Measurements from ENCODE around the gene ARHGAP15. TPM values are rescaled to one million over a fixed set of nuclear protein-coding genes. Genes with fewer than 3 reads are reported as not detected.
"Not testable (repeated sequence)": the region's sequence is repeated elsewhere in the genome, so short reads cannot be mapped to it uniquely, and the experiment has no call there.

ARHGAP15 gene
- total RNA-seq = 191 TPM in 2 replicates

GRCh38 chr2:143128681-143129580 is at the start of gene ARHGAP15:
Gene ARHGAP15, plus strand, starts transcription at chr2:143129419.
- intact Hi-C loops (cut with micrococcal nuclease) = loop anchor here (1.0 to 5.0 kb wide), 5 partner anchors 8 to 1387 kb away; no protein-coding TSS in a partner anchor

- intact Hi-C loops (cut with micrococcal nuclease) = no loop called here
These were observed 47.6 kb upstream of the ARHGAP15 start for GRCh38 chr2:143081616-143082015.

DNA sequence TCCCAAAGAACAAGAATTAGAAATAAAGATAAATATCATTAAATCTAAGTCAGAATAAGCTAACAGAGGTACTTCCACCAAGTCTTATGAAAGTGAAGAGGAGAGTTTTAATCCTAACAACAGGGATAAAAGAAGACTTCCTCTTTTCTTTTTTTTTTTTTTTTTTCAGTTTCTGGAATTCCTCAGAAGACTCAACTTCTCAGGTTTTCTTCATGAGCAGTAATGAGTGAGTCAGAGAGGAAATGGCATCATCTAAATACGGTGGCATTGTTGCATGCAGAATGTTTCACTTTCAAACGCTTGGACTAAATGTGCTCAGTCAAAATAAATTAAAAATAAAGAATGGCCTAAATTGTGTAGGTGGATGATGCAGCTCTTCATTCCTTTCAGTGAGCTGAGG is 45.6 kb upstream of the ARHGAP15 start:
- intact Hi-C loops (cut with micrococcal nuclease) = no loop called here

DNA sequence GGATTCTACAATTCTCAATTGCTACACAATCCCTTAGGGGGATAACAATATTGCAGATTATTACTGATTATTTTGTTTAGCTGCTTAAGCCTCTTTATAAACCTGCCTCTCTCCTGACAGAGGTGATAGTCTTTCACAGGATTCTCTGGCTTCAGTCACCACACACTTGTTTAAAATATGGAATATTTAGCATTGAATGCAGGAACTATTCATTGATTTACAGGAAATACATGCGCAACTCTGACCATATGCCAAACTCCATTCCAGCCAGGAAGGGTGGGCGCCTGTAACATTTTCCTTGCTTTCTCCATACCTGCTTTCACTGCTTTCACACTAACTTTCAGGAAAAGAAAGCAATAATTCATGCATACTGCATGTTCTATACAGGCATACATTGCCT is 44.8 kb upstream of the ARHGAP15 start:
- intact Hi-C loops (cut with micrococcal nuclease) = no loop called here

GRCh38 chr2:143085125-143085784 is 44.0 kb upstream of the ARHGAP15 start:
- intact Hi-C loops (cut with micrococcal nuclease) = no loop called here

DNA sequence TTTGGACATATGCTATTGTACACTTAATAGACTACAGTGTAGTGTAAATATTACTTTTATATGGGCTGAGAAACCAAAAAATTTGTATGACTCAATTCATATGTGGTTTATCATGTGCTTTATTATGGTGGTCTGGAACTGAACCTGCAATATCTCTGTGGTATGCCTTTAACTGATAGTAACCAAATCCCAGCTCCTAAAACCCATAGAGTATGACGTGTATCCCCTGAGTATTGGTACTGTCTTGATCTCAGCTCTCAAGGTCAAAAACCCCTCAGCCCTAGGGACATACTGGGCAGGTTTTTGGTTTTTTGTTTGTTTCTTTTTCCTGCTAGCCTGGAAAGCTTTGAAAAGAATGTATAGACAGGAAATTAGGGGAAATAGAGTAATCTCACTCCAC is 42.2 kb upstream of the ARHGAP15 start:
- intact Hi-C loops (cut with micrococcal nuclease) = no loop called here

- intact Hi-C loops (cut with micrococcal nuclease) = no loop called here
These were observed 40.8 kb upstream of the ARHGAP15 start for GRCh38 chr2:143088388-143088787.

DNA sequence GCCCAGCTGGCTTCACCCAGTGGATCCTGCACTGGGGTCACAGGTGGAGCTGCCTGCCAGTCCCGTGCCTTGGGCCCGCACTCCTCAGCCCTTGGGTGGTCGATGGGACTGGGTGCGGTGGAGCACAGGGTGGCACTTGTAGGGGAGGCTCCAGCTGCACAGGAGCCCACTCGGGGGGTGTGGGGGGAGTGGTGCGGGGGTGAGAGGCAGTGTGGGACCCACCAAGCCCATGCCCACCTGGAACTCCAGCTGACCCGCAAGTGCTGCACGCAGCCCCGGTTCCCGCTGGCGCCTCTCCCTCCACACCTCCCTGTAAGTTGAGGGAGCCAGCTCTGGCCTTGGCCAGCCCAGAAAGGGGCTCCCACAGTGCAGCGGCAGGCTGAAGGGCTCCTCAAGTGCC is 39.7 kb upstream of the ARHGAP15 start:
- intact Hi-C loops (cut with micrococcal nuclease) = not testable (repeated sequence)

- intact Hi-C loops (cut with micrococcal nuclease) = loop anchor here (1.0 to 5.0 kb wide), 7 partner anchors 18 to 174 kb away; partner anchors contain the start of gene ARHGAP15
These were observed 18.3 kb upstream of the ARHGAP15 start for GRCh38 chr2:143110758-143111428.

DNA sequence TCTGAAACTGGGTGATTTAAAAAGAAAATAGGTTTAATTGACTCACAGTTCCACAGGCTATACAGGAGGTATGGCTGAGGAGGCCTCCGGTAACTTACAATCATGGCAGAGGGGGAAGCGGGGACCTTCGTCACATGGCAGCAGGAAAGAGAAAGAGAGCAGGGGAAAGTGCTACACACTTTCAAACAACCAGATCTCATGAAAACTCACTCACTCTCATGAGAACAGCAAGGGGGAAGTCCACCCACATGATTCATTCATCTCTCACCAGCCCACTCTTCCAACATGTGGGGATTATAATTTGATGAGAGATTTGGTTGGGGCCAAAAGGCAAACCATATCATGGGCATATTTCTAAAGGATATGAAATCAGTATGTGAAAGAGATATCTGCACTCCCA is 12.0 kb upstream of the ARHGAP15 start:
- intact Hi-C loops (cut with micrococcal nuclease) = no loop called here

DNA sequence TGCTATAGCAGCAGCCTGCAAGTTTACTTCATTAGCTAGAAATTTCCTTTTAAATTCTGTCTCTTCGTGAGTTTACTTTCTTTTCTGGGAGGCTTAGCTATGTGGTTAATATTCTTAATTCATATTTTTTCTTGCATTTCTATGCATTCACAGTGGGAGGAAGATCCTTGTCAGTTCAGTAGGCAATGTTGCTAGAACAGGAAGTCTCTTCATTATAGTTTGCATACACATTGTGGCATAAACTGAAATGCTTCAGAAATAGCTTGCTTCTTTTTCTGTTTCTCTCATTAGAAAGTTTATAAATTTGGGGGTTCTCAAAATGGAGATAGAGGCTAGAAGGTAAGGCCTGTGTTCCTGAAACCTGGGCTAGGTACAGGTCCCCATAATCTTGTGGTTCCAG is 8.1 kb upstream of the ARHGAP15 start:
- intact Hi-C loops (cut with micrococcal nuclease) = no loop called here

- intact Hi-C loops (cut with micrococcal nuclease) = no loop called here
These were observed 7.3 kb upstream of the ARHGAP15 start for GRCh38 chr2:143121957-143122356.

DNA sequence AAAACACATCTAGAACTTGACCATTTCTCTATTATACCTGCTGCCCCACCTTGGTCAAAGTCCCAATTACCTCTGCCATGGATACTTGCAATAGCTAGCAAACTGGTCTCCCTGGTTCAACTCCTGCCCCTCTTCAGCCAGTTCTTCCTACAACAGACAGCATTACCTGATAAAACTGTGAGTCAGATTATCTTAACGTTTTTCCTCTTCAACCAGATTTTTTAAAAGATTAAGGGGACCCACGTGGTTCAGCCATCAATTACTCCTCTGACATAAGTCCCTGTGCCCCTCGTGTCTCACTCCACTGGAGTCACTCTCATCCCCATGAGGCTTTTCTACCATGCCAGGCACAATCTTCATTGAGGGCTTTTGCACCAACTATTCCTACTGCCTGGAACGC is 5.3 kb upstream of the ARHGAP15 start:
- intact Hi-C loops (cut with micrococcal nuclease) = no loop called here

GRCh38 chr2:143124445-143124844 is 4.8 kb upstream of the ARHGAP15 start:
- intact Hi-C loops (cut with micrococcal nuclease) = no loop called here

DNA sequence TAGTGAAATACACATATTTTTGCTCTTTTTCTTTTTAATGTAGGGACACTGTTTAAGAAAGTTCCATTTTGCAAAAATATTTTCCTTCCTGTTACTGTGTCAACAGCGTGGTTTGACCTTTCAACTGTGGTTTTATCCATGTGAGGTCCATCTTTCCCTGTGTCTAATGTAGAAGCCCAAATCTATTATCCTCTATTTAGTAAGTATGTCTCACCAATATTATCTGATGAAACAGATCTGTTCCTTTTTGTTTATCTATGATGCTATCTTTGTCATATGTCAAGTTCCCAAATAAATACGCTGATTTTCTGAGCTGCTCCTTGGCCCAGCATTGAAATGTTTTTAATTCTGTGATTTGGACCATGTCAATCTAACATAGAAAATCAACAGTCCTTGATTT is 3.5 kb upstream of the ARHGAP15 start:
- intact Hi-C loops (cut with micrococcal nuclease) = loop anchor here (5.0 kb wide), 1 partner anchor 37 kb away; no protein-coding TSS in a partner anchor

GRCh38 chr2:143132355-143132754 is 3.1 kb downstream of the ARHGAP15 start:
- intact Hi-C loops (cut with micrococcal nuclease) = no loop called here

- intact Hi-C loops (cut with micrococcal nuclease) = no loop called here
These were observed 4.6 kb downstream of the ARHGAP15 start for GRCh38 chr2:143133783-143134182.

DNA sequence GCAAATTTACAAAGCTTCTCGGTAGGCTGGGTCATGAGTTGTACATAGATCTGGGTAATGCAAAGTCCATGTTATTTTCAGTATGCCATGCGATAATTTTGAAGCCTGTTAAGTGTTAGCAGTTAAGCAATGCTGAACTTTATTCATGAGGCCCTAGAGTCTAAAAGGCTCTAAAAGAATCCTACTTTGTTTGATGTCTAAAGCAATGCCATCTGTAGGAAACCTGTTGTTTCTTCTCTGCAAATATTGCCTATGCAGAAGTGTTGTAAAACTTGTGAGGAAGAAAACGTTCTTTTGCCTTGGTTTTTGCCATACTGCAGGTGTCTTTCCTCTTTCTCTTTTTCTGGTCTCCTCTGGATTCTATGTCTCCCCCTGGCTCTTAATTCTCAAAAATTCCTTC is 9.1 kb downstream of the ARHGAP15 start:
- intact Hi-C loops (cut with micrococcal nuclease) = no loop called here

DNA sequence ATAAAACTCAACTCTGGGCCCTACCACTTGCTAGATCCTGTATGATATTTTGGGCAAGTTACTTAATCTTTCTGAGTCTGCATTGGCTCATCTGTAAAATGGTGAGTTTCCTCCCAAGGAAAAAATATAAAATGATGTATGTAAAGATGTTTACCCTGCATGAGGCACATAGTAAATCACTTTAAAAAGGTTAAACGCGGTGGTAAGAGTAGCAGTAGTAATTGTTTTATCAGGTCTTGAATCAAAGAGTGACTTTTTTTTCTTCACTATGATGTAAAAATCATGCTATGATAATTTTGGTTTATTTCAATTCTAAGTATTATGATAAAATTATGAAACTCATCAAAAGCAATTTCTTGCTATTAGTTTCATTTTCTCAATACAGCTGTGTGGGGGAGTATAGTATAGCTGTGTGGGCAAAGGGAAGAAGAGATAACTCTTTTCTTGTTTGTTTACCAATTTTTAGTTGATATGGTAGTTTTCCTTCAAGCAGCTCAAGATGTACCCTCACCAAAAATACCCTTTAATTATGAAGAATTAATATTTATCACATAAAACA is 10.7 kb downstream of the ARHGAP15 start:
- intact Hi-C loops (cut with micrococcal nuclease) = no loop called here

- intact Hi-C loops (cut with micrococcal nuclease) = no loop called here
These were observed 11.8 kb downstream of the ARHGAP15 start for GRCh38 chr2:143140864-143141661.

DNA sequence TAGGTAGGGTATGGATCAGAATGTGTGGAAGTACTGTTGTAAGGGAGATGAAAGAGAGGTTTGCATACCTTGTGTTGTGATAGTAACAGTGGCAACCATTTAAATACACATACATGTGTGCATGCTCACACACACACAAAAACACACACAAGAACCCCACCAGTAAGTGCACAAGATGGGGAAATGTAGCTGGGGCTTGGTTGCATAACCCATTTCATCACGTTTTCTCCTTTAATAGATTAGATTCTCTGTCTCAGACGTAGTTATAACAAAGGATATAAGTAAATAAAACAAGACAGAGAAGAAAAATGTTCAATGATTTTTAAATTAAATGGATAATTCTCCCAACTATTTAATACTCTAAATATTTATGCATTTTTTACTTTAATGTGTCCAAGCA is 13.4 kb downstream of the ARHGAP15 start:
- intact Hi-C loops (cut with micrococcal nuclease) = no loop called here

All from T-helper 2 cell treated with Interferon-gamma antibody and Interleukin-4, amounts not matched to agents 100 ng/mL and 5 ng/mL, for 36 hours (primary cell).